Measurements from ENCODE around the gene SYNE1.

SYNE1 gene

DNA sequence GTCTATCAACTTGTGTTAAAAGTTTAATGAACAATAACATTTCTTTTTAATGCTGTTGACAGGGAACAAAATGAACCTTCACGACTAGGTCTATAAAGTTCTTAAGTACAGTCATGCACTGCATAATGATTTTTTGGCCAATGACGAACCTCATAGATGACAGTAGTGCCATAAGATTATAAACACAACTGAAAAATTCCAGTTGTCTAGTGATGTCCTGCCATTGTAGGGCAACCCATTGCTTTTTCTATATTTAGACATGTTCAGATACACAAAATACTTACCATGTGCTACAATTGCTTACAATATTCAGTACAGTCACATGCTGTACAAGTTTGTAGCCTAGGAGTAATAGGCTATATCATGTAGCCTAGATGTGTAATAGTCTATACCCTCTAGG is 93.6 kb downstream of the SYNE1 start:
- H3K4me3 ChIP-seq (ENCODE audit: low read depth, low read length) = no peak overlapping the region
- H3K4me1 ChIP-seq = no peaks in the 10 kb centered on the region
- no peak overlapping the region for H3K4me2 ChIP-seq (ENCODE audit: low read length)
- H3K9ac ChIP-seq = no peak overlapping the region
- no peaks in the 10 kb centered on the region for H3K79me2 ChIP-seq
- no peak overlapping the region for H2AFZ ChIP-seq
- H3K9me3 ChIP-seq (ENCODE audit: control insufficient read depth, low read length) = no peaks in the 10 kb centered on the region
- H3K36me3 ChIP-seq (ENCODE audit: control insufficient read depth, insufficient read depth, low read length) = no peaks in the 10 kb centered on the region
- H3K27ac ChIP-seq = no peak overlapping the region
- TF ChIP-seq, protein P1, sequence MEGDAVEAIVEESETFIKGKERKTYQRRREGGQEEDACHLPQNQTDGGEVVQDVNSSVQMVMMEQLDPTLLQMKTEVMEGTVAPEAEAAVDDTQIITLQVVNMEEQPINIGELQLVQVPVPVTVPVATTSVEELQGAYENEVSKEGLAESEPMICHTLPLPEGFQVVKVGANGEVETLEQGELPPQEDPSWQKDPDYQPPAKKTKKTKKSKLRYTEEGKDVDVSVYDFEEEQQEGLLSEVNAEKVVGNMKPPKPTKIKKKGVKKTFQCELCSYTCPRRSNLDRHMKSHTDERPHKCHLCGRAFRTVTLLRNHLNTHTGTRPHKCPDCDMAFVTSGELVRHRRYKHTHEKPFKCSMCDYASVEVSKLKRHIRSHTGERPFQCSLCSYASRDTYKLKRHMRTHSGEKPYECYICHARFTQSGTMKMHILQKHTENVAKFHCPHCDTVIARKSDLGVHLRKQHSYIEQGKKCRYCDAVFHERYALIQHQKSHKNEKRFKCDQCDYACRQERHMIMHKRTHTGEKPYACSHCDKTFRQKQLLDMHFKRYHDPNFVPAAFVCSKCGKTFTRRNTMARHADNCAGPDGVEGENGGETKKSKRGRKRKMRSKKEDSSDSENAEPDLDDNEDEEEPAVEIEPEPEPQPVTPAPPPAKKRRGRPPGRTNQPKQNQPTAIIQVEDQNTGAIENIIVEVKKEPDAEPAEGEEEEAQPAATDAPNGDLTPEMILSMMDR (IDR thresholded peaks at IDR 0.05) = no peak
- no peaks in the 10 kb centered on the region for H3K27me3 ChIP-seq (ENCODE audit: control insufficient read depth, insufficient read depth, low read length)

DNA sequence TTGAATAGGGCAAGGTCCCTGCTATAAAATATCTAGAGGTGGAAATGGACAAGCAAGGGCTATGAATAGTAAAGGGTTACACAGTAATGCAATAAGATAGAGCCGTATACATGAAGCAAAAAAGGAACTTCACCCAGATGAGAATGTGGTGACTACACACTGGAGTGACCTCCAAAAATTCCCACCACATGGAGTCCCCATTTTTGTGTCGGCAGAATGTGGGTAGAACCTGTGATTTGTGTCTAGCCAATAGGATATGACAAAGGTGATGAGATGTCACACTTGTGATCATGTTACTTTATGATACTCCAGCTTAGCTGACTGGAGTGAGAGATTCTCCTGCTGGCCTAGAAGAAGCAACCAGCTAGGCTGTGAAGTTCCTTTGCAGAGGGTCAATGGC is 96.8 kb downstream of the SYNE1 start:
- no peaks in the 10 kb centered on the region for H3K4me1 ChIP-seq
- no peaks in the 10 kb centered on the region for H3K79me2 ChIP-seq
- TF ChIP-seq, protein P1 (IDR thresholded peaks at IDR 0.05) = no peak
- H3K36me3 ChIP-seq (ENCODE audit: control insufficient read depth, insufficient read depth, low read length) = no peaks in the 10 kb centered on the region
- H3K9ac ChIP-seq = no peak overlapping the region
- H3K27ac ChIP-seq = no peak overlapping the region
- no peak overlapping the region for H3K4me3 ChIP-seq (ENCODE audit: low read depth, low read length)
- no peaks in the 10 kb centered on the region for H3K9me3 ChIP-seq (ENCODE audit: control insufficient read depth, low read length)
- no peak overlapping the region for H2AFZ ChIP-seq
- no peaks in the 10 kb centered on the region for H3K27me3 ChIP-seq (ENCODE audit: control insufficient read depth, insufficient read depth, low read length)
- no peak overlapping the region for H3K4me2 ChIP-seq (ENCODE audit: low read length)

DNA sequence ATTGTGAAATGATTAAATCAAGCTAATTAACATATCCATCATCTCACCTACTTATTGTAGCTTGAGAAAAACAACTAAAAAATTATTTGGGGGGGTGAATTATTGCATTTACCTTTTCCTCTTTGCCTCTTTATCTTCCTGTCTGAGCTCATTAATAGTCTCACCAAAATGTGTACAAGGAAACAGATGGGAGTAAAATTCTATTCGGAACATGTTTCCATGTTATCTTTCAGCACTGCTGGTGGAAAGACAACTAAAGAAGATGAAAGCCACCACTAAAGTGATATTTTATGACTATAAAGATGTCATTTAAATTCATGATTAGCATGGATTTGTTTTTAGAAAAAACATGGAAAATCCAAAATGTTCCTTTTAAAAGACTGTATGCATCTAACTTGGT is 102.6 kb downstream of the SYNE1 start:
- H3K9me3 ChIP-seq (ENCODE audit: control insufficient read depth, low read length) = no peaks in the 10 kb centered on the region
- no peaks in the 10 kb centered on the region for H3K79me2 ChIP-seq
- no peak overlapping the region for H3K27ac ChIP-seq
- no peak overlapping the region for H2AFZ ChIP-seq
- TF ChIP-seq, protein P1 (IDR thresholded peaks at IDR 0.05) = no peak
- H3K4me1 ChIP-seq = no peaks in the 10 kb centered on the region
- H3K27me3 ChIP-seq (ENCODE audit: control insufficient read depth, insufficient read depth, low read length) = no peaks in the 10 kb centered on the region
- H3K9ac ChIP-seq = no peak overlapping the region
- H3K4me2 ChIP-seq (ENCODE audit: low read length) = no peak overlapping the region
- H3K36me3 ChIP-seq (ENCODE audit: control insufficient read depth, insufficient read depth, low read length) = no peaks in the 10 kb centered on the region
- H3K4me3 ChIP-seq (ENCODE audit: low read depth, low read length) = no peak overlapping the region

DNA sequence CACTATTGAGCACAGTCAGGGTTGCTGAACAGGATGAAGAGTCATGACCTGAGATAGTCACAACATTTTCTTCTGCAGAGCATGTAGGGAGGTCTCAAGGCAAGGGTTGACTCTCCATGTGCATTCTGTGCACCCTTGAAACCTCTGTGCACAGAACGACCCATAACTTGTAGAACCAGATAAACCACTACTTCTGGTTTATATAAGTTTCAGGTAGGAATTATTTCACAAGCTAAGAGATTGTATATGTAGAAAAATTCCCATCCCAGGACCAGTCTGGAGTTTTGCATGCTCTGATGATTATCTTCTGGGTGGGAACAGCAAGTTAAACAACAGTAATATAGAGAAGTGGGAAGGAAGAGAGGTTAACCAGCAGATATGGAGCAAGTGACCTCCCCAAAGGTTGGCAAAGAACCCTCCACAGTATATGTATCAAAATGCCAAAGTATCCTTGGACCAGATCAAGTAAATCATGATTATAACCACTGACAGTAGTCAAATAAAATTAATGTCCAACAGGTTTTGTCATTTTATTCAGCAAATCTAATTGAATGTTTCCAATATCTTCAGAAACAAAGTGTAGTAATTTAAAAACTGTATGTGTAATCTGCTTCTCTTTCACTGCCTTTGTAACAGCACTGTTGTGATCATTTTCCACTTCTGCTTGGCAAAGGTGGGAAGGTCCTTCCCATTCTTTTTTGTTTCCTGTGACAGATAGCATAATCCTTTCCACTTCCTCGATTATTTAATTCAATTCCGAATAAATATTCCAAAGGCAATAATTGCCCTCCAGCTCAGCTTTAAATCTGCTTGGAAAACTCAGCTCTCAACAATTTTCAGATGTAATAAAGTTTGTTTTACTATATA is 104.4 kb downstream of the SYNE1 start:
- no peak overlapping the region for H3K4me3 ChIP-seq (ENCODE audit: low read depth, low read length)
- no peaks in the 10 kb centered on the region for H3K4me1 ChIP-seq
- H3K36me3 ChIP-seq (ENCODE audit: control insufficient read depth, insufficient read depth, low read length) = no peaks in the 10 kb centered on the region

More for the DNA sequence above, 104.4 kb downstream of the SYNE1 start:
- Histone ChIP-seq H3K9me3 (ENCODE audit: control insufficient read depth, low read length) (no peaks in the 10 kb centered on the region), H3K27me3 (ENCODE audit: control insufficient read depth, insufficient read depth, low read length) (no peaks in the 10 kb centered on the region), H3K4me2 (ENCODE audit: low read length) (no peak overlapping the region), H2AFZ (no peak overlapping the region), H3K9ac (no peak overlapping the region), H3K27ac (no peak overlapping the region), H3K79me2 (no peaks in the 10 kb centered on the region)
- TF ChIP-seq, protein P1 (IDR thresholded peaks at IDR 0.05) = no peak
